Activated CD4-positive, alpha-beta memory T cell treated with anti-CD3 and anti-CD28 coated beads, Interleukin-2, amount 10 ng/mL, durations not matched to agents 7 days and 5 days (primary cell): ENCODE data around the gene AFG1L. TPM values are rescaled to one million over a fixed set of nuclear protein-coding genes. Genes with fewer than 3 reads are reported as not detected.

Experiments used
- CTCF ChIA-PET: fragments of 350-600 bp; sonication (Branson Sonifier 250); formaldehyde crosslinking; loops from one replicate; lab custom pipeline; 2021; ENCODE audit warnings: antibody characterized with exemption, inconsistent platforms; lab: Charles Lee
- POLR2A ChIA-PET: fragments of 350-600 bp; sonication (Branson Sonifier 250); formaldehyde crosslinking; loops from one replicate; lab custom pipeline; 2021; ENCODE audit warnings: antibody characterized with exemption; lab: Charles Lee
- DNase-seq: peaks from one replicate; pipeline ENCODE4 v3.0.0-alpha.2; 2020
- H3K27ac Mint-ChIP-seq: one replicate; pipeline ENCODE4 v1.8.0; 2021; ENCODE audit warnings: mild to moderate bottlenecking, mixed read lengths
- H3K27me3 Mint-ChIP-seq: one replicate; pipeline ENCODE4 v1.8.0; 2021; ENCODE audit warnings: mixed read lengths
- H3K36me3 Mint-ChIP-seq: one replicate; pipeline ENCODE4 v1.8.0; 2021; ENCODE audit warnings: low read depth, mixed read lengths
- H3K4me1 Mint-ChIP-seq: one replicate; pipeline ENCODE4 v1.8.0; 2021; ENCODE audit warnings: mixed read lengths
- H3K4me3 Mint-ChIP-seq: one replicate; pipeline ENCODE4 v1.8.0; 2021; ENCODE audit warnings: mild to moderate bottlenecking, mixed read lengths
- H3K9me3 Mint-ChIP-seq: one replicate; pipeline ENCODE4 v1.8.0; 2021; ENCODE audit warnings: mixed read lengths
- total RNA-seq, 2 experiments: library from RNA; stranded (reverse); gene quantifications; one replicate each; pipeline ENCODE4 v1.2.3, GENCODE V29; 2021

The AFG1L gene
- total RNA-seq, 2 experiments from 2014 or later, result 4.5 to 4.7 TPM

DNA sequence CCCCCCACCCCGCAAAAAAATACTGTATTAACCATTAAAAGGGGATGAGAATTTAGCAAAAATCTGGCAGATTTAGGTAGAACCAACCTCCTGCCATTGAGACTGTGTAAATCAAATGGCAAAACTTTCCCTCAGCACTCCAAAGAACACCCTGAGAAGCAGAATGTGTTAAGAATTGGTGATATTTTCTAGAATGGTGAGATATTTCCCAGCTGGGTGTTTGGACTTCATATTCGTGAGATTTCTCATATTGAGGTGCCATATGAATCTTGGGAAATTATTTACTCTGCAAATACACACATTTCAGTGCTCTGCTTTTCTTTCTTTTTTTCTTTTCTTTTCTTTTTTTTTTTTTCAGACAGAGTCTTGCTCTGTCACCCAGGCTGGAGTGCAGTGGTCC, 199.6 kb downstream of the AFG1L start:
- POLR2A ChIA-PET, result no interaction called here
- Mint-ChIP-seq H3K27me3 (peaks cover 3% of the 10 kb centered on the region), H3K36me3 (no peaks in the 10 kb centered on the region), H3K4me1 (no peaks in the 10 kb centered on the region), H3K27ac (no peak overlapping the region), H3K4me3 (no peak overlapping the region), H3K9me3 (no peaks in the 10 kb centered on the region)
- DNase-seq, result no peak
- CTCF ChIA-PET, result interaction anchor here (0.7 kb wide), 1 partner anchor 350 kb away, joined by 4 read pairs; no protein-coding TSS in a partner anchor

DNA sequence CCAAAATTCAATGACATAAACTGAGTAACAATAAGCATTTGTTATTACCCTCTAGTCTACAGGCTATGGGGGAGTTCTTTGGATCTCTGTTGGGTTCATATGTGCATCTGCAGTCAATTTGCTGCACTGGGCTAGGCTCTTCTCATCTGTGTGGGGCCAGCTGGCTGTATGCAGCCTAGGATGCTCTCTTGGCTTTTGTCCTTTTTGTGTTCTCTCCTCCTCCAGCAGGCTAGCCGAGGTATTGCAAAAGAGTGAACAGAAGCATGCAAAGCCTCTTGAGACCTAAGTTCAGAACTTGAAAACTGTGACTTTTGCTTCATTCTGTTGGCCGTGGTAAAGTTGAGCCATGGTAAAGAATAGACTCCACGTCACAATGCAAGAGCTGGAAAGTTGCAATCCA, 203.0 kb downstream of the AFG1L start:
- peak; percentile 23 for DNase-seq
- POLR2A ChIA-PET, result no interaction called here

DNA sequence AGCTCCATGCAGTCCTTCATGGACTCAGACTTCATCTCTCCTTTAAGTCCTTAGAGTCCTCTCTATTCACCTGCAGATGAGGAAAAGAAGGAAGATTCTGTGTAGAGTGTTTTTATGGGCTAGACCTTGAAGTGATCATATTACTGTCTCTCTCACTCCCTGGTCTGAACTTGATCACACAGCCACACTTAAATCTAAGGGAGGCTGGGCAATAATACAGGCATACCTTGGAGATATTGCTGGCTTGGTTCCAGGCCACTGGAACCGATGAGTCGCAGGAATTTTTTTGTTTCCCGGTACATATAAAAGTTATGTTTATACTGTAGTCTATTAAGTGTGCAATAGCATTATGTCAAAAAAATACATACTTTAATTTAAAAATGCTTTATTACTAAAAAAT, 206.7 kb downstream of the AFG1L start:
- CTCF ChIA-PET, result no interaction called here

More for the DNA sequence above, 203.0 kb downstream of the AFG1L start:
- Mint-ChIP-seq H3K36me3 (peaks cover under 1% of the 10 kb centered on the region), H3K9me3 (no peaks in the 10 kb centered on the region), H3K27ac (no peak overlapping the region), H3K4me3 (no peak overlapping the region), H3K27me3 (peaks cover 1% of the 10 kb centered on the region), H3K4me1 (peaks cover 3% of the 10 kb centered on the region)
- CTCF ChIA-PET, result interaction anchor here (0.6 to 0.9 kb wide), 4 partner anchors 280 to 694 kb away, joined by 3 read pairs; no protein-coding TSS in a partner anchor

DNA sequence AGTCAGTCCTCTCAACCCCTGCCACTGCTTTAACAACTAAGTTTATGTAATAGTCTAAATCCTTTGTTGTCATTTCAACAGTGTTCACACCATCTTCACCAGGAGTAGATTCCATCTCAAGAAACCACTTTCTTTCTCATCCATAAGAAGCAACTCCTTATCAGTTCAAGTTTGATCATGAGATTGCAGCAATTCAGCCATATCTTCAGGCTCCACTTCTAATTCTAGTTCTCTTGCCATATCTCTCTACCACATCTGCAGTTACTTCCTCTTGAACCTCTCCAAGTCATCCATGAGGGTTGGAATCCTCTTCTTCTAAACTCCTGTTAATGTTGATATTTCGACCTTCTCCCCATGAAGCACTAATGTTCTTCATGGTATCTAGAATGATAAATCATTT, 208.0 kb downstream of the AFG1L start:
- H3K27ac Mint-ChIP-seq, result no peak overlapping the region
- no peak overlapping the region for H3K4me3 Mint-ChIP-seq
- H3K36me3 Mint-ChIP-seq, result peaks cover 3% of the 10 kb centered on the region
- no peak for DNase-seq
- H3K4me1 Mint-ChIP-seq, result peaks cover 4% of the 10 kb centered on the region
- no peaks in the 10 kb centered on the region for H3K27me3 Mint-ChIP-seq
- ChIA-PET CTCF (no interaction called here), POLR2A (no interaction called here)
- H3K9me3 Mint-ChIP-seq, result no peaks in the 10 kb centered on the region

More for the DNA sequence above, 206.7 kb downstream of the AFG1L start:
- Mint-ChIP-seq H3K9me3 (no peaks in the 10 kb centered on the region), H3K27me3 (no peaks in the 10 kb centered on the region), H3K36me3 (peaks cover 3% of the 10 kb centered on the region), H3K27ac (no peak overlapping the region), H3K4me1 (peaks cover 4% of the 10 kb centered on the region), H3K4me3 (no peak overlapping the region)
- DNase-seq, result no peak
- POLR2A ChIA-PET, result no interaction called here

DNA sequence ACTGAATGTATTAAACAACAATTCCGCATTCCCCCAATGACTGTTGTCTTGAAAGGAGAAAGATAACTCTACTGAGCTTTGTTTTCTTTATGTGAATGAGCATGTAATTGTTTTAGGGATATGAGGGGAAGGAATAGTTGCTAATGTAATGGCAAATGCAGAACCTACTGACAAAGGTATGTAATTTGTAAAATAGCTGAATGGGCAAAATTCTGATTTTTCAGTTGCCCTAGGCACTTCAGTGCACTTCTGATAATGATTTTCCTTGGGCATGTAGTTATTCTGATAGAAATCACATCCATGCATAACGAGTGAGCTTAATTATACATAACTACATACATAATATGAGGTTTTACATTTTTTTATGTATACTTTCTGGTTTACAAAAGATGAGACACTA, 212.5 kb downstream of the AFG1L start:
- ChIA-PET POLR2A (no interaction called here), CTCF (no interaction called here)
- no peaks in the 10 kb centered on the region for H3K27me3 Mint-ChIP-seq
- no peaks in the 10 kb centered on the region for H3K9me3 Mint-ChIP-seq
- DNase-seq, result no peak
- H3K4me3 Mint-ChIP-seq, result no peak overlapping the region
- peaks cover 4% of the 10 kb centered on the region for H3K4me1 Mint-ChIP-seq
- peaks cover 3% of the 10 kb centered on the region for H3K36me3 Mint-ChIP-seq
- H3K27ac Mint-ChIP-seq, result no peak overlapping the region

DNA sequence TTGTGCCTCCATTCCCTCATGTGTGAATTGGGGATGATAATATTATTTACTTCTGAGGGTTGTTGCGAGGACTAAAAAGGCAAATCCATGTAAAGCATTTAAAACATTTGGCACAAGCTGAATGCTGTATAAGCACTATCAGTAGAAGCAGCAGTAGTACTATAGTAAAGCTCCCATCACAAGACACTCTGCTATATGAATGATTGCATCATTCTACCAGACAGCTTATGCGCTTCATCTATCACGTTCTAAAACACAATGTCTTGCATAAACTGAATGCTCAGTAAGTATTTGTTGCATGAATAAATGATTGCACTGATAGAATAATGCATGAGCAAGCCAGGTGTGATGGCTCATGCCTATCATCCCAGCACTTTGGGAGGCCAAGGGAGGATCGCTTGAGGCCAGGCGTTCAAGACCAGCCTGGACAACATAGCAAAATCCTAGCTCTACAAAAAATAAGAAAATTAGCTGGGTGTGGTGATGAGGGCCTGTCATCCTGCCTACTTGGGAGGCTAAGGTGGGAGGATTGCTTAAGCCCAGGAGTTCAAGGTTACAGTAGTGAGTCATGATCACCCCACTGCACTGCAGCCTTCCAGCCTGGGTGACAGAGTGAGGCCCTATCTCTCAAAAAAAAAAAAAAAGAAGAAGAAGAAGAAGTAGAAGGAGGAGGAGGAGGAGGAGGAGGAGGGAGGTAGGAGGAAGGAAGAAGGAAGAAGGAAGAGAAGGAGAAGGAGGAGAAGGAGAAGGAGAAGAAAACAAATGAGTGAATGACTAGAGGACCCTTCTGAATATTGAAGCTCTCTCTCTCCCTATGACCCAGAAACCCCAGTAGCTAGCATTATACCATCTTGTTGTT, 215.8 kb downstream of the AFG1L start:
- Mint-ChIP-seq H3K27ac (no peak overlapping the region), H3K4me1 (no peaks in the 10 kb centered on the region)
- CTCF ChIA-PET, result interaction anchor here (0.7 to 1.7 kb wide), 3 partner anchors 11 to 522 kb away, joined by 3 to 5 read pairs (median 5); no protein-coding TSS in a partner anchor

DNA sequence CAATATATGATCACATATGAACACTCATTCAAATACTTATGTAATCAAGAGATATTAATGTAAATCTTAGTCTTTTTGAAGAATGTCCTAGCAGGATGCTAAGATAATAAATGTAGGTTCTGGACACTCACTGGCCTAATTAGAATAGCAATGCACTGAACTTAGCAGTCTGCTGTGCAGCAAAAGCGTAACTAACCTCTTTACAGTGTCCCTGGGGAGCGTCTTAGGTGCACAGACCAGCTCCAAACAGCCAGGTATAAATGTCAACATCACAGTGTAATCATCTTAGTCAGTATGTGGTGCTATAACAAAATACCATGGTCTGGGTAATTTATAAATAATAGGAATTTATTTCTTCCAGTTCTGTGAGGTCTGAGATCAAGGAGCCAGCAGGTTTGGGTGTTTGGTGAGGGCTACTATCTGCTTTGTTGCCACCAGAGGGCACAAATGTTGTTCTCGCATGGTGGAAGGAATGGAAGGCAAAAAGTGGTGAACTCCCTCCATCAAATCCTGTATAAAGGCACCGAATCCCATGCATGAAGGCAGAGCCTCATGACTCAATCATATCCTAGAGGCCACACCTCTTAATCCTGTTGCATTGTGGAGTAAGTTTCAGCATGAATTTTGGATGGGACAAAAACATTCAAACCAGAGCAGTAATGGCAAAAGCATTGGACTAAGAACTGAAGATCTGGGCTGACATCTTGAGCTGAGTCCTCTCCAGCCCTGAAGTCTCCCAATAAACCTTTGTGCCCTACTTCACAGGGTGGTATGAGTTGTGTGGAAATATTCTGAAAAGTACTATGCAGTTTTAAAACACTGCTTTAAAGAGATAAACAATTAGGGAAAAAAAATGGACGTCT, 224.1 kb downstream of the AFG1L start:
- peaks cover 4% of the 10 kb centered on the region for H3K27me3 Mint-ChIP-seq
- CTCF ChIA-PET, result interaction anchor here (0.5 to 1.9 kb wide), 5 partner anchors 9 to 553 kb away, joined by 3 to 15 read pairs (median 3); no protein-coding TSS in a partner anchor
- no peak for DNase-seq
- no peaks in the 10 kb centered on the region for H3K36me3 Mint-ChIP-seq
- no peak overlapping the region for H3K27ac Mint-ChIP-seq
- no peak overlapping the region for H3K4me3 Mint-ChIP-seq
- H3K9me3 Mint-ChIP-seq, result no peaks in the 10 kb centered on the region
- POLR2A ChIA-PET, result no interaction called here
- no peaks in the 10 kb centered on the region for H3K4me1 Mint-ChIP-seq

More for the DNA sequence above, 215.8 kb downstream of the AFG1L start:
- DNase-seq, result no peak
- no peaks in the 10 kb centered on the region for H3K9me3 Mint-ChIP-seq
- POLR2A ChIA-PET, result no interaction called here
- H3K36me3 Mint-ChIP-seq, result no peaks in the 10 kb centered on the region
- no peak overlapping the region for H3K4me3 Mint-ChIP-seq
- H3K27me3 Mint-ChIP-seq, result peaks cover 4% of the 10 kb centered on the region

DNA sequence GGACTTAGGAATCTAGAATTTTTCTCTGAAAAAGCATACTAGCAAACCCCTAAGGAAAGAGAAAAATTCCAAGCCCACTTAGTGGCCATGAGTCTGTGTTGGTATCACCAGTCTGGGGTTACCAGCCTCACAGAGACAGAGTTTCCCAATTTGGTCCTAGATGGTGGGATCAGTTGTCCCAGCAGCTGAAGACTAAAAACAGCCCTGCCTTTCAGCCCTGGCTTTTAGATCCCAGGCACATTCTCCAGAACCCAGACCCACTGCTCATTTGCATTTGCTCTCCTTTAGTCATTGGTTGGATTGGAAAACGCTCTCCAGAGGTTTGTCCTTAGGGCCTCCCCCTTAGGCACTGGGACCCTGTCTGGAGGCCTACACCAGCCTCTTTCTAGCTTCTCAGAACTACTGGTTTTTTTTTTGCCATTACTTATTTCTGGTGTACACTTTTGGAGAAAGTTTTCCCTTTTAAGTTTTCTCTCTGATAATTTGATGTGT, 226.8 kb downstream of the AFG1L start:
- no peak for DNase-seq
- no peaks in the 10 kb centered on the region for H3K36me3 Mint-ChIP-seq

DNA sequence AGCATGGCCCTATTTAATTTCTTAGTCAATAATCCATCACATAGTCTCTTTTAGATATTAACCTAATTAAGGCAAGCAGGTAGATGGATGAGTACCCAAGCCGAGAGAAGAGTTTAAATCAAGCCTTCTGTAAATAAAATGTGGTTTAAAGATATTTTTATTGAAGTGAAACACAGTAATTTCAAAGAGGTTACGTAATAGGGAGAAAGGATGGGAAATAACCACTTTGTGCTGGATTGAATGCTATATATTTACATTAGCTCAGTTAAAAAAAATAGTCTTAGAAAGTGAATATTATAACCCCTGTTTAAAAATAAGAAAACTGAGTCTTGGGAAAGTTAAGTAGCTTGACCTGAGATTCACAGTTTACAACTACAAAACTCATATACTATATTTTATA, 228.8 kb downstream of the AFG1L start:
- POLR2A ChIA-PET, result no interaction called here
- Mint-ChIP-seq H3K4me3 (no peak overlapping the region), H3K4me1 (no peaks in the 10 kb centered on the region), H3K9me3 (no peaks in the 10 kb centered on the region), H3K27me3 (peaks cover 4% of the 10 kb centered on the region), H3K27ac (no peak overlapping the region), H3K36me3 (no peaks in the 10 kb centered on the region)
- no peak for DNase-seq
- CTCF ChIA-PET, result interaction anchor here (0.9 to 1.5 kb wide), 2 partner anchors 475 to 550 kb away, joined by 3 to 4 read pairs; no protein-coding TSS in a partner anchor

More for the DNA sequence above, 226.8 kb downstream of the AFG1L start:
- ChIA-PET CTCF (interaction anchor here (1.4 to 1.5 kb wide), 2 partner anchors 11 to 314 kb away, joined by 4 to 5 read pairs; no protein-coding TSS in a partner anchor), POLR2A (interaction anchor here (1.0 kb wide), 1 partner anchor 36 kb away, joined by 4 read pairs; no protein-coding TSS in a partner anchor)
- Mint-ChIP-seq H3K4me1 (no peaks in the 10 kb centered on the region), H3K27ac (no peak overlapping the region), H3K4me3 (no peak overlapping the region), H3K27me3 (peaks cover 4% of the 10 kb centered on the region), H3K9me3 (no peaks in the 10 kb centered on the region)

DNA sequence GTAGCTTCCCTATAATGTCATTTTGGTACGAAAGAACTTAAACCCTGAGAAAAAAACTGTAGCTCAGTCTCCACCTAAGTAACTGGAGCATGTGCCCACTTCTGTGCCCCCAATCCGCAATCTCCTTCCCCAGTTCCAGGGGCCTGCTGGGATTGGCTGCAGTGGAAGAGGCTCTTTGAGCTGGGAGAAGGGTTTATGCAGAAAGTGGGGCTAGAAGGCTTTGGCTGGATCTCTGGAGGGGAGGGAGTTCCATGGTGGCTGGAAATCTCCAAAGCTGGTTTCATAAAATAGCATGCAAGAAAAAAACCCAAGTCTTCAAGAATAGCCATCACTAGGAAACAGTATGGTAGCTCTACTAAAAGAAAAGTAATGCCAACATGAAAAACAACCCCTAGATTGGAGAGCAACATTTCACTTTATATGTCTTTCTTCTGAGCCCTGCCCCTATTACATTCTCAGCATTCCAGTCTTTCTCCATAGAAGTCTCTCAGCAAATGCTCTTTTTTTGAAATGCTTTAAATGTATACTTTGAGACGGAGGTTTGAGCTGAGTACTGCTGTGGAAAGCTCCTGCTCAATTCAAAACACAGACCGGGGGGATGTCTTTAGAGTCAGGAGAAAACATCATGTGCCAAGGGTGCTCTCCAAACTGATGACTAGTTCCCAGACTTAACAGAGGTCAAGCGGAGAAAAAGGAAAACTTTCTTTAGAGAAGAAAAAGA, 229.8 kb downstream of the AFG1L start:
- peaks cover 4% of the 10 kb centered on the region for H3K27me3 Mint-ChIP-seq
- ChIA-PET CTCF (interaction anchor here (0.9 to 1.5 kb wide), 4 partner anchors 20 to 549 kb away, joined by 3 to 4 read pairs (median 3); no protein-coding TSS in a partner anchor), POLR2A (no interaction called here)
- H3K9me3 Mint-ChIP-seq, result no peaks in the 10 kb centered on the region
- H3K4me3 Mint-ChIP-seq, result no peak overlapping the region
- DNase-seq, result no peak
- no peak overlapping the region for H3K27ac Mint-ChIP-seq
- H3K36me3 Mint-ChIP-seq, result no peaks in the 10 kb centered on the region
- H3K4me1 Mint-ChIP-seq, result no peaks in the 10 kb centered on the region

DNA sequence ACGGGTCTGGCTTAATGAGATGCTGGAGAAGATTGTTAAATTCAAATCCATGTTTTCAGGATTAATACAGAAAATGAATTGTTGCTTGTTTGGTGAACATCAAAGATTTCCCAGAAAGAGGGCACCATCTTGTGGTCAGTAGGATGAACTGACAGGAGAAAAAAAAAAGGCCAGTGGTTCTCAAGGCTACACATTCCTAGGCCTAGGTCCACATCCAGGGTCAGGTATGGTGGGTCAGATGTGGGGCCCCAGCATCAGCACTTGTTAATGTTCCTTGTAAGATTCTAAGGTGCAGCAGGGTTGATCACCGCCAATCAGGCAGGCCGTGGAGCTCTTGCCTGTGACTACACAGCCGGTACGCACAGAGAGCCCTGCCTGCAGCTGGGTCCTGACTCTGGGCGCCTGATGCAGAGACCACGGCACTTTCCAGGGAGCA, 231.9 kb downstream of the AFG1L start:
- peaks cover 4% of the 10 kb centered on the region for H3K27me3 Mint-ChIP-seq
- H3K9me3 Mint-ChIP-seq, result no peaks in the 10 kb centered on the region
- ChIA-PET POLR2A (no interaction called here), CTCF (interaction anchor here (1.5 kb wide), 1 partner anchor 413 kb away, joined by 3 read pairs; no protein-coding TSS in a partner anchor)
- H3K4me3 Mint-ChIP-seq, result no peak overlapping the region
- no peak overlapping the region for H3K27ac Mint-ChIP-seq
- no peaks in the 10 kb centered on the region for H3K4me1 Mint-ChIP-seq
- no peaks in the 10 kb centered on the region for H3K36me3 Mint-ChIP-seq
- no peak for DNase-seq

DNA sequence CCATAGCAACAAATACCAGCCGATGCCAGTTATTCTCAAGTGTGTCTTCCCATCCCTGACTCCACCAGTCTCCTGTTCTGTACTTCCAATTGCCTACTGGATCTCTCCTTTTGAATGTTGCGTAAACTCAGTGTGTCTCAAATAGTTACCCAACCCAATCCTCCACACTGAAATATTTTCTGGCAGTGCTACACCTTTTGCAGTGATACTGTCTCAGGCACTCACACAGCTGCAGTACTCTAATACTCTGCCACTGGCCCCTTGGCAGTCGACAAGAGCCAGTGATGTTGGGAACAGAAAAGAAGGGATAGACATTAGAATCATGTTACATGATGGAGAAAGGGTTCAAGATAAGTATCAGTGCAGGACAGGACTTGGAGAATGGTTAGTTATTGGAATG, 234.0 kb downstream of the AFG1L start:
- ChIA-PET POLR2A (no interaction called here), CTCF (interaction anchor here (1.1 kb wide), 3 partner anchors 9 to 414 kb away, joined by 3 to 4 read pairs (median 3); no protein-coding TSS in a partner anchor)
- no peak overlapping the region for H3K4me3 Mint-ChIP-seq
- peaks cover 7% of the 10 kb centered on the region for H3K27me3 Mint-ChIP-seq
- H3K27ac Mint-ChIP-seq, result no peak overlapping the region
- H3K9me3 Mint-ChIP-seq, result no peaks in the 10 kb centered on the region
- H3K36me3 Mint-ChIP-seq, result no peaks in the 10 kb centered on the region
- no peak for DNase-seq
- H3K4me1 Mint-ChIP-seq, result no peaks in the 10 kb centered on the region
